ENCODE measurements around the gene ZNF516. TPM values are rescaled to one million over a fixed set of nuclear protein-coding genes. Genes with fewer than 3 reads are reported as not detected.

ZNF516 gene
- total RNA-seq, 1 donor from 2014 or later = 108 TPM

DNA sequence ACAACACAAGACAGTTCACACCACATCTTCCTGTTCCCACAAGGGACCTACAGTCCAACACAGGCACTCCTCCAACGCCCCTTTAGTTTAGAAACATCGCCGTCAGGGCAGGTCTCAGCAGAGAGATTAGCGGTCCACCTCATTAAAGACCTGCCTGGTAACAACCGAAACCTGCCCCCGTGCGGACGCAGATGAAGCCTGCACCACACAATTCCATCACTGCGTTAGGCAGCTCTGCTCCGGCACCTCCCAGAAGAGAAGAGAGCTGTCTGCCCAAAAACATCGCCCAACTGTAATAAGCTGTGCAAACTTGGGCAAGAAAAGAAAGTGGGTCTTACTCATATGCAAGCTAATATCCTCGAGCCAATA lies 32.7 kb downstream of the ZNF516 start:
- Mint-ChIP-seq H3K9me3 (ENCODE audit: low read depth) (no peaks in the 10 kb centered on the region), H3K4me3 (ENCODE audit: low read depth) (no peak overlapping the region), H3K27ac (peak overlapping the region; percentile 42), H3K36me3 (ENCODE audit: insufficient read depth) (peaks cover 24% of the 10 kb centered on the region), H3K4me1 (ENCODE audit: low read depth) (peaks cover 33% of the 10 kb centered on the region), H3K27me3 (no peaks in the 10 kb centered on the region)
- DNase-seq (ENCODE audit: low spot score, unreplicated experiment) = no peak
- TF ChIP-seq CTCF (IDR thresholded peaks at IDR 0.05; ENCODE audit: unreplicated experiment) = no peak

DNA sequence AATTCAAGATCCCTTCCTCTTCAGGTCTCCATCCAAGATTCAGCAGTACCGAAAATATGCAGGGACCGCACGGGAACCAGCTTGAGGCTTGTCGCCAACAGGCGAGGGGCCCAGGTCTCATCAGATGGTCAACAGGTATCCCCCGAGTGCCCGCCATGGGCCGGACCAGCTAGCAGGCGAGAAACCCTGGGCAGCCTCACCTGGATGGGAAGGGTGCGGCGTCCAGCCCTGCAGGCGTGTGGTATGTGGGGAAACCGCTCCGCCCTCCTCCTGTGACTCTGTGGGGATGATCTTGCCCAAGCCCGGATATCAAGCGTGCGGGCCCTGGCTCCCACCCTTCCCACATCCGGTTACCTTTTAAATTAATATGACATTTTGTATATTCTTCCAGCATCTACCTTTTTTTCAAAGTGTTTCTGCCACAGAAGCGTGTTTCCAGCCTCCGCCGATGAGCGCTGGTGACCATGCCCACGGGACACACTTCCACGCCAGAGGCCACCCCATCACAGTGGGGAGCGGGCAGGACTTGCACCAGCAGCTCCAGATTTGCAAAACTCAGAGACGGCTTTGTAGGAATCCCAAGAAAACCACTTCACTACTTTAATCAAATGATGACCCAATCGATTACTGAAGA lies 33.2 kb downstream of the ZNF516 start:
- peaks cover 38% of the 10 kb centered on the region for H3K4me1 Mint-ChIP-seq (ENCODE audit: low read depth)
- DNase-seq (ENCODE audit: low spot score, unreplicated experiment) = no peak
- no peak overlapping the region for H3K27ac Mint-ChIP-seq
- H3K27me3 Mint-ChIP-seq = no peaks in the 10 kb centered on the region
- H3K9me3 Mint-ChIP-seq (ENCODE audit: low read depth) = no peaks in the 10 kb centered on the region
- H3K36me3 Mint-ChIP-seq (ENCODE audit: insufficient read depth) = peaks cover 26% of the 10 kb centered on the region
- no peak overlapping the region for H3K4me3 Mint-ChIP-seq (ENCODE audit: low read depth)
- no peak for TF ChIP-seq CTCF (IDR thresholded peaks at IDR 0.05; ENCODE audit: unreplicated experiment)

GRCh38 chr18:76461148-76461547 lies 33.9 kb downstream of the ZNF516 start:
- Mint-ChIP-seq H3K9me3 (ENCODE audit: low read depth) (no peaks in the 10 kb centered on the region), H3K4me3 (ENCODE audit: low read depth) (no peak overlapping the region), H3K27me3 (no peaks in the 10 kb centered on the region), H3K4me1 (ENCODE audit: low read depth) (peaks cover 38% of the 10 kb centered on the region), H3K27ac (no peak overlapping the region), H3K36me3 (ENCODE audit: insufficient read depth) (peaks cover 26% of the 10 kb centered on the region)
- no peak for DNase-seq (ENCODE audit: low spot score, unreplicated experiment)
- TF ChIP-seq CTCF (IDR thresholded peaks at IDR 0.05; ENCODE audit: unreplicated experiment) = no peak

- no peaks in the 10 kb centered on the region for H3K27me3 Mint-ChIP-seq
- H3K4me3 Mint-ChIP-seq (ENCODE audit: low read depth) = no peak overlapping the region
- H3K4me1 Mint-ChIP-seq (ENCODE audit: low read depth) = peaks cover 39% of the 10 kb centered on the region
- no peak overlapping the region for H3K27ac Mint-ChIP-seq
- TF ChIP-seq CTCF (IDR thresholded peaks at IDR 0.05; ENCODE audit: unreplicated experiment) = no peak
- H3K9me3 Mint-ChIP-seq (ENCODE audit: low read depth) = no peaks in the 10 kb centered on the region
- DNase-seq (ENCODE audit: low spot score, unreplicated experiment) = no peak
- peaks cover 26% of the 10 kb centered on the region for H3K36me3 Mint-ChIP-seq (ENCODE audit: insufficient read depth)
These were observed 34.6 kb downstream of the ZNF516 start for GRCh38 chr18:76460482-76460881.

- H3K9me3 Mint-ChIP-seq (ENCODE audit: low read depth) = no peaks in the 10 kb centered on the region
- no peak overlapping the region for H3K4me3 Mint-ChIP-seq (ENCODE audit: low read depth)
- H3K36me3 Mint-ChIP-seq (ENCODE audit: insufficient read depth) = peaks cover 26% of the 10 kb centered on the region
- peak overlapping the region; percentile 45 for H3K27ac Mint-ChIP-seq
- no peak for DNase-seq (ENCODE audit: low spot score, unreplicated experiment)
- TF ChIP-seq CTCF (IDR thresholded peaks at IDR 0.05; ENCODE audit: unreplicated experiment) = no peak
- no peaks in the 10 kb centered on the region for H3K27me3 Mint-ChIP-seq
- peaks cover 41% of the 10 kb centered on the region for H3K4me1 Mint-ChIP-seq (ENCODE audit: low read depth)
These were observed 35.2 kb downstream of the ZNF516 start for GRCh38 chr18:76459687-76460350.
